Activated CD4-positive, alpha-beta T cell treated with anti-CD3 and anti-CD28 coated beads for 24 hours (primary cell): ENCODE measurements around the gene RAI14.
"Not testable (repeated sequence)": the region's sequence is repeated elsewhere in the genome, so short reads cannot be mapped to it uniquely, and the experiment has no call there.

ENCODE experiments used
- DNase-seq, 2 donors: peaks; one replicate each; pipeline ENCODE4 v3.0.0-alpha.2; 2020; ENCODE audit warnings: low read depth in 2 of 2

The RAI14 gene

DNA sequence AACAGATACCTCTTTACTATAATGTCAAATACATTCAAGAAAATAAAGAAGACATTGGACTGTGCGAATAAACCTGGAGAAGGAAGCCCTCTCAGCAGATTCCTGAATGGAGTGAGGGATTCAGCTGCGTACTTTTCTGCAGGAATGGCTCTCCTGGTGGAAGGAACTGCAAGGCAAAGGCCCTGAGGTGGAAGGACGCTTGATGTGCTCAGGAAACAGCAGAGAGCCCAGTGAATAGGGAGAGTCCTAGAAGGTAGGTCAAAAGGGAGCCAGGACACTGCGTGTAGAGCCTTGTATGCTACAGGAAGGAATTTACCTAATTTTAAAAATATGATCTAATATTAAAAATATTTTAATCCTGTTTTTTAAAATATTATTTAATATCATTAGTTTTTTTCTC, 114.4 kb downstream of the RAI14 start:
- no peak for DNase-seq

GRCh38 chr5:34771076-34771475, 114.9 kb downstream of the RAI14 start:
- DNase-seq, result no peak

DNA sequence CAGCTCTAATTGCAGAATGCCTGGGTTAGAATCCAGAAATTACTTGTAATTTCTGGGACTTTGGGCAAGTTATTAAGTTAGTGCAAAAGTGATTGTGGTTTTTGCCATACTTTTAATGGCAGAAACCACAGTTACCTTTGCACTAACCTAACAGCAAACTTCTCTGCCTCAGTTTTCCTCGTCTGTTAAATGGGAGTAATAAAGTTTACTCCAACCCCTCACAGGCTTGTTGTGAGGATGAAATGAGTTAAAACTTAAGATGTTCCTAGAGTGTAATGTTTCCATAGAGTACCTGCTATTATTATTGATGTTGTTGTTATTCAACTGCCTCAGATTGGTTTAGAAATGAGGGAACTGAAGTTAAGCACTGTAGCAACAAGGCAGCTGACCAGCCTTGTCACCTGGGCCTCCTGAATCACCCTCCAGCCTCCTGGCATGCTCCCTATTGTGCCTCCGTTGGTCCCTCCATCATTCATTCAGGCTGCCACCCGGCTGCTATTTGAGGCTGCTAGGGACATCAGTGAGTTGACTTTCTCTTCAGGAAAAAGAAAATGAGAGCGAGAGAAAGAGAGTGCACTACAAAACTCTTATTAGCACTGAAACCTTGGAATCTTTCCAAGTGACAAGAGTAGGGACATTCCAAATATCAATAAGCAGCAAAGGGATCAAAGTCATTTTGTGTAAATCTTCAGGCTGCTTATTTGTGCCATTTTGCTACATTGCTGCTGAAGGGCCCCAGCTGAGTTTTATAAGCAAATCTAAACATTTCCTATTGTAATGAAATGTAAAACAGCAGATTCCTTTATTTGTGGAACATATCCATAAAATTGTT, 116.4 kb downstream of the RAI14 start:
- no peak for DNase-seq

GRCh38 chr5:34774139-34774538, 118.0 kb downstream of the RAI14 start:
- DNase-seq, result no peak

GRCh38 chr5:34774678-34775077, 118.5 kb downstream of the RAI14 start:
- not testable (repeated sequence) for DNase-seq

DNA sequence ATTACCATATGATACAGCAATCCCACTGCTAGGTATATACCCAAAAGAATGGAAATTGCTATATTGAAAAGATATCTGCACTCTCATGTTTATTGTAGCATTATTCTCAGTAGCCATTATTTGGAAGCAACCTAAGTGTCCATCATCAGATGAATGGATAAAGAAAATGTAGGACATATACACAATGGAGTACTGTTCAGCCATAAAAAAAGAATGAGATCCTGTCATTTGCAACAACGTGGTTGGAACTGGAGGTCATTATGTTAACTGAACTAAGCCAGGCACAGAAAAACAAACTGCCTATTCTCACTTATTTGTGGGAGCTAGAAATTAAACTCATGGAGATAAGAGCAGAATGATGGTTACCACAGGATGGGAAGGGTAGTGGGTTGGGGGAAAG, 119.8 kb downstream of the RAI14 start:
- no peak for DNase-seq

- DNase-seq, result no peak
Observed at GRCh38 chr5:34778091-34778850, 122.1 kb downstream of the RAI14 start.

GRCh38 chr5:34783892-34784291, 127.8 kb downstream of the RAI14 start:
- DNase-seq, result not testable (repeated sequence)

- no peak for DNase-seq
Observed at GRCh38 chr5:34787035-34787434, 130.9 kb downstream of the RAI14 start.

GRCh38 chr5:34789021-34789531, 132.9 kb downstream of the RAI14 start:
- DNase-seq, result no peak

DNA sequence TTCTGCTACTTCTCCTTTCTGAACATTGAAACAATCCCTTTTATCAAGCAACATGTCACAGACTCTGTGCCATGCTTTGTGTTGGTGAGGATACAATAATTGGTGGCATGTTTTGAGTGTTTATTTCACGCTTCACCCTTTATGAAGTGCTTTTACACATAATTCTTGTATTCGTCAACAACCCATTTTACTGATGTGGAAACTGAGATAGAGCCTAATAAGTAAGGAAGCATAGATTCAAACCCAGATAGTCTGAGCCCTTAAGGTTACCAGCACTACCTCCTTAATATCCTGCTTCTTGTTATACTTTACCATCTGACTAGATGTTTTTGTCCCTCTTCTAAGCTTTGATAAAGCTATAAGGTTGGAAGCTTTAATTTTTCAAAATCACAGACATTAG, 133.5 kb downstream of the RAI14 start:
- DNase-seq, result no peak

DNA sequence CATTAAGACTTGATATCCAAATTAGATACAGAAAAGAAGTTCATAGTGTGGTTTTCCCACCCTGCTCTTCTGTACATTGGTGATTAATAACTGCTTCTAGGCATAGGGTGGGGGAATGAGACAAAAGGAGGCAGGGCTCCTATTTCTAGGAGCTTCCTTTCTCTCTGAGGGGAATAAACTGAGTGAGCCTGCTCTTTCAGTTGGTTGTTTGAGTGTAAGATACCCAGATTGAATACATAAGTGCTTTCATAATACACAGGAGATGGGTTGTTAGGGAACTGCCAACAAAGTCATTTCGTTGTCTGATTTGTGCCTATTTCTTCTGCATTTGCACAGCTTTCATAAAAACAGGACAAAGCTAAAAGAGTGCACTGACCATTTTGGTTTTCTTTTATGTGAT, 133.9 kb downstream of the RAI14 start:
- no peak for DNase-seq

- DNase-seq, result no peak
Observed at GRCh38 chr5:34791761-34792244, 135.7 kb downstream of the RAI14 start.

DNA sequence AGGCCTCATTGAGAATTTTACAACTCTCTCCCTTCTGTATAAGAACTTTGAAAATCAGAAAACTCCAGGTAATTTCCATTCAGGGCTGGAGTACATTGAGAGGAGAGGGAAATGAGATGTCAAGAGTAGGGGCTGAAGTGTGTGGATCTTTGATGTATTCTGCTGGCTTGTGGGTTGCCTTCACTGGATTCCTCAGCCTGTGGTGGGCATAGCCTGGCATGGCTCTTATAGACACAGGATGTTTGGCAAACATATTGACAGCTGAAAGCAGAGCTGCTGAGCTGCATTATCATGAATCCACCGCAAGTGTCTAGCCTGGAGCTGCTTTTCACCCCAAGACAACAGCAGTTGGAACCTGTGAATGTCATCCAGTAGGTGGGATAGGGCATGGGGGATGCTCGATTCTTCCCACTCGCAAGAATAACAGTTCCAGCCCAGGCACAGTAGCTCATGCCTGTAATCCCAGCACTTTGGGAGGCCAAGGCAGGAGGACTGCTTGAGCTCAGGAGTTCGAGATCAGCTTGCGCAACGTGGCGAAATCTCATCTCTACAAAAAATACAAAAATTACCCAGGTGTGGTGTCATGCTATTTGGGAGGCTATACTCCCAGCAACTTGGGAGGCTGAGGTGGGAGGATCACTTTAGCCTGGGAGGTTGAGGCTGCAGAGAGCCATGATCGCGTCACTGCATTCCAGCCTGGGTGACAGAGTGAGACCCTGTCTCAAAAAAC, 146.9 kb downstream of the RAI14 start:
- no peak for DNase-seq

GRCh38 chr5:34803974-34804732, 148.0 kb downstream of the RAI14 start:
- no peak for DNase-seq

- no peak for DNase-seq
Observed at GRCh38 chr5:34804913-34805312, 148.8 kb downstream of the RAI14 start.

DNA sequence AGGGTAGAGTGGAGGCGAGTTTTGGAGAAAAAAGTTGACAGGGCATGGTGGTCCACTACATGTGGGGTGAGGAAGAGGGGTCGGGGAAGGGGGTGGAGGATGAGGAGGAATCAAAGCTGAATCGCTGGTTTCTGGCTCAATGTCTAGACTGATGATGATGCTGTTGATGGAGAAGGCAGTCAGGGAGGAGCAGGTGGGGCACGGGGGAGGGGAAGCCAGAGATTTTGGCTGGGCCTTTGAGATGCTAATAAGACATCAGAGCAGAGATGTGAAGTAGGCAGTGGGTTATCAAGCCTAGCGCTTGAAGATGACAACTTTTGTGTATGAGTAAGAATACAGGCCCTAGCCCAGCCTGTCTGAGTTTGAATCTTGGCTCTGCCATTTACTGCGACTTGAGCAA, 150.4 kb downstream of the RAI14 start:
- no peak for DNase-seq

DNA sequence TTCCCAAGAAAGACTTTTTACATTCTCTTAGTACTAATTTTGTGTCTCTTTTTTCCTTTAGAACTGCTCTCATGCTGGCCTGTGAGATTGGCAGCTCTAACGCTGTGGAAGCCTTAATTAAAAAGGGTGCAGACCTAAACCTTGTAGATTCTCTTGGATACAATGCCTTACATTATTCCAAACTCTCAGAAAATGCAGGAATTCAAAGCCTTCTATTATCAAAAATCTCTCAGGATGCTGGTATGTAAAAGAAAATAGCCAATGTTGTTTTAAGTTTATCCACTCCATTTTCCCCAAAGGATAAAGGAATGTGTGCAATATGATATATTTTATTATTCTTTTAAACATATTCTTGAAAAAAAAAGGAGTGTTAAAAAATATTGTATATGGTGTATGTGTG, 155.6 kb downstream of the RAI14 start:
- DNase-seq, result no peak

- no peak for DNase-seq
Observed at GRCh38 chr5:34813509-34813908, 157.4 kb downstream of the RAI14 start.

GRCh38 chr5:34817558-34818351, 161.6 kb downstream of the RAI14 start:
- DNase-seq, result no peak

- no peak for DNase-seq
Observed at GRCh38 chr5:34818717-34819116, 162.6 kb downstream of the RAI14 start.
